Adrenal gland (tissue), 12 donors: Measurements from ENCODE around the gene MFSD2A. TPM values are rescaled to one million over a fixed set of nuclear protein-coding genes. Genes with fewer than 3 reads are reported as not detected.
"Not testable (repeated sequence)": the region's sequence is repeated elsewhere in the genome, so short reads cannot be mapped to it uniquely, and the experiment has no call there.

Experiments
- DNase-seq, 7 donors: peaks; one replicate each; pipeline ENCODE4 v3.0.0-alpha.2; 2019 to 2020
- H3K27ac ChIP-seq, 5 donors: fragments of 200-600 bp; sonication (generic) in 4 of 5; 1 replicate in 3 of 5; 2 replicates in 2 of 5; pipeline versions ENCODE4 v1.5.1 to v1.8.0; 2016 to 2020; ENCODE audit warnings: mild to moderate bottlenecking in 1 of 5
- H3K27me3 ChIP-seq: fragments of 200-600 bp; 2 replicates; pipeline ENCODE4 v1.8.0; 2021
- H3K36me3 ChIP-seq, 2 donors: fragments of 200-600 bp; replicated peaks in 1 of 2; 1 replicate in 1 of 2; 2 replicates in 1 of 2; pipeline versions ENCODE4 v1.5.1 to v1.8.0; 2018 to 2022
- H3K4me1 ChIP-seq, 2 donors: fragments of 200-600 bp; replicated peaks in 1 of 2; 1 replicate in 1 of 2; 2 replicates in 1 of 2; pipeline versions ENCODE4 v1.5.1 to v1.8.0; 2018 to 2021
- H3K4me3 ChIP-seq, 4 donors: fragments of 200-600 bp; sonication (generic) in 3 of 4; one replicate each; pipeline ENCODE4 v1.5.1; 2016 to 2018
- H3K9me3 ChIP-seq, 3 donors: fragments of 200-600 bp; sonication (generic) in 1 of 3; replicated peaks in 1 of 3; 1 replicate in 2 of 3; 2 replicates in 1 of 3; pipeline versions ENCODE4 v1.5.1 to v1.8.0; 2016 to 2021
- POLR2A ChIP-seq, 2 donors: fragments of 450-650 bp; IDR thresholded peaks; one replicate each; pipeline ENCODE4 v1.6.1; 2017; ENCODE audit warnings: antibody characterized with exemption in 2 of 2, mild to moderate bottlenecking in 2 of 2, moderate library complexity in 1 of 2
- WGBS, 4 donors: extraction: QIAGEN DNeasy Blood & Tissue Kit in 2 of 4; methylation state at CpG; one replicate each; pipeline versions ENCODE4 v1.1.5 to v1.1.7; 2013 to 2017; 5-methylcytosine and 5-hydroxymethylcytosine counted together
- intact Hi-C, 2 donors: fragments of 100-400 bp; cut with DNase I; formaldehyde crosslinking; loops; one replicate each; pipeline versions ENCODE4 v1.14.1 to v1.15.0; 2022 to 2023
- polyA plus RNA-seq, 3 donors: library from polyadenylated mRNA; stranded (reverse); fragments of 200-250 nt in 2 of 3; fragments of 350-450 nt in 1 of 3; fragmentation: Illumina TruSeq in 1 of 3; extraction: RNeasy Lipid Tissue Mini Kit (QIAGEN cat#74804) in 1 of 3; gene quantifications; one replicate each; pipeline ENCODE4 v1.2.3, GENCODE V29; 2013 to 2014
- total RNA-seq, 9 donors: library from RNA; depleted of rRNA in 4 of 9; stranded (reverse); fragments of >200 nt in 4 of 9; fragments of 120-200 nt in 1 of 9; fragmentation: NEBNext Ultra II Directional in 1 of 9; extraction: Animal tissue kit (Norgen Biotek cat#: 25700) in 1 of 9; gene quantifications; one replicate each; pipeline versions ENCODE4 v1.1.0 to v1.2.4, GENCODE V29; 2013 to 2023
- TF ChIP-seq, protein P1 (sequence below), 6 experiments: fragments of 450-650 bp in 4 of 6; fragments of 200-600 bp in 2 of 6; sonication (generic) in 1 of 6; IDR thresholded peaks; 1 replicate in 5 of 6; 2 replicates in 1 of 6; pipeline versions ENCODE4 v1.5.1 to v1.8.0; 2016 to 2021; ENCODE audit warnings: antibody characterized with exemption in 6 of 6, mild to moderate bottlenecking in 2 of 6, moderate library complexity in 1 of 6
- donor health status: healthy with polysubstance abuse.
- donor health status: Bipolar disorder and iron deficiency.
- donor health status: DM: yes; HTN: yes; CAD: no.
- donor health status: DM: no; HTN: no; CAD: no.
- donor health status: DM: no; HTN: no; CAD: no.
- donor health status: DM: yes; HTN: yes; CAD: no.

The MFSD2A gene
- total and polyA plus RNA-seq, 12 donors = 0.17 to 3.2 (median 1.3) TPM

GRCh38 chr1:39979654-39980053 is 24.7 kb downstream of the MFSD2A start:
- 87 to 93% (median 91%) methylated on average over 4 of the region's 4 CpGs for WGBS, 4 donors
- no peak for DNase-seq
- no peaks in the 10 kb centered on the region for H3K27me3 ChIP-seq
- H3K36me3 ChIP-seq = no peaks in the 10 kb centered on the region
- TF ChIP-seq, protein P1, sequence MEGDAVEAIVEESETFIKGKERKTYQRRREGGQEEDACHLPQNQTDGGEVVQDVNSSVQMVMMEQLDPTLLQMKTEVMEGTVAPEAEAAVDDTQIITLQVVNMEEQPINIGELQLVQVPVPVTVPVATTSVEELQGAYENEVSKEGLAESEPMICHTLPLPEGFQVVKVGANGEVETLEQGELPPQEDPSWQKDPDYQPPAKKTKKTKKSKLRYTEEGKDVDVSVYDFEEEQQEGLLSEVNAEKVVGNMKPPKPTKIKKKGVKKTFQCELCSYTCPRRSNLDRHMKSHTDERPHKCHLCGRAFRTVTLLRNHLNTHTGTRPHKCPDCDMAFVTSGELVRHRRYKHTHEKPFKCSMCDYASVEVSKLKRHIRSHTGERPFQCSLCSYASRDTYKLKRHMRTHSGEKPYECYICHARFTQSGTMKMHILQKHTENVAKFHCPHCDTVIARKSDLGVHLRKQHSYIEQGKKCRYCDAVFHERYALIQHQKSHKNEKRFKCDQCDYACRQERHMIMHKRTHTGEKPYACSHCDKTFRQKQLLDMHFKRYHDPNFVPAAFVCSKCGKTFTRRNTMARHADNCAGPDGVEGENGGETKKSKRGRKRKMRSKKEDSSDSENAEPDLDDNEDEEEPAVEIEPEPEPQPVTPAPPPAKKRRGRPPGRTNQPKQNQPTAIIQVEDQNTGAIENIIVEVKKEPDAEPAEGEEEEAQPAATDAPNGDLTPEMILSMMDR (IDR thresholded peaks at IDR 0.05) = no peak
- no peak for TF ChIP-seq POLR2A (IDR thresholded peaks at IDR 0.05)
- H3K4me1 ChIP-seq = no peaks in the 10 kb centered on the region
- no peaks in the 10 kb centered on the region for H3K9me3 ChIP-seq
- intact Hi-C loops = no loop called here
- no peak overlapping the region for H3K4me3 ChIP-seq
- H3K27ac ChIP-seq = no peak overlapping the region

DNA sequence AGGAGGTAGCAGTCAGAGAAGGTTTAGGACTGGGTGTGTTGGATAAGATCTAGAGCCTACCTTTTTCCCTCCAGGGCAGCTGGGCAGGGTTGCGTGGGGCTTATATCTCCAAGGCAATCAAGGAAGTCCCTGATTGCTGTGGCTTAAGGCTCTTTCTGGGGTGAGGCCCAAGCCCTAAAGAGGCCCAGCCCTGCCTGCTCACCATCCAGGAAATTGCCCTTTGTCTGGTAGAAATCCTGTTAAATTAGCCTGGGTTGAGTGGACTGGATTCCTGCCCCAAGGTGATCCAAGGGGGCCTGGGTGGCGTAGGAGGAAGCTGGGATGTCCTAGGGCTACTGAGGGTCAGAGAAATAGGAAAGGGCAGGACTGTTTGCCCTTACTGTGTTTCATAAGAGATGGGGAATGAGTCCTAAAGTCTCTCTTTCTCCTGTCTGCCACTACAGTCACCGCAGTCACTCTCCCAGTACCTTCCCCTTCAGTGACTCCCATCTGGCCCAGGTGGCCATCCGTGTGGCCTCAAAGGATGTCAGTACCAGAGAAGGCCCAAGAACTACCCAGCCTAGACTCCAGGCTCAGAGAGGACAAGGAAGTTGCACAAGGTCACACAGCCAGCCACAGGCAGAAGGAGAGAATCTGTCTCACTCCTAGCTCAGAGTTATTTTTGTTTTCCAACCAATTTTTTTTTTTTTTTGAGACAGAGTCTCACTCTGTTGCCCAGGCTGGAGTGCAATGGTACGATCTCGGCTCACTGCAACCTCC is 25.8 kb downstream of the MFSD2A start:
- intact Hi-C loops = no loop called here
- Histone ChIP-seq H3K27me3 (no peaks in the 10 kb centered on the region), H3K4me1 (no peaks in the 10 kb centered on the region), H3K27ac (no peak overlapping the region), H3K4me3 (no peak overlapping the region), H3K9me3 (no peaks in the 10 kb centered on the region), H3K36me3 (no peaks in the 10 kb centered on the region)
- DNase-seq = no peak
- TF ChIP-seq, protein P1 (IDR thresholded peaks at IDR 0.05) = no peak
- no peak for TF ChIP-seq POLR2A (IDR thresholded peaks at IDR 0.05)
- WGBS, 4 donors = 86 to 90% (median 88%) methylated on average over 6 of the region's 6 CpGs

DNA sequence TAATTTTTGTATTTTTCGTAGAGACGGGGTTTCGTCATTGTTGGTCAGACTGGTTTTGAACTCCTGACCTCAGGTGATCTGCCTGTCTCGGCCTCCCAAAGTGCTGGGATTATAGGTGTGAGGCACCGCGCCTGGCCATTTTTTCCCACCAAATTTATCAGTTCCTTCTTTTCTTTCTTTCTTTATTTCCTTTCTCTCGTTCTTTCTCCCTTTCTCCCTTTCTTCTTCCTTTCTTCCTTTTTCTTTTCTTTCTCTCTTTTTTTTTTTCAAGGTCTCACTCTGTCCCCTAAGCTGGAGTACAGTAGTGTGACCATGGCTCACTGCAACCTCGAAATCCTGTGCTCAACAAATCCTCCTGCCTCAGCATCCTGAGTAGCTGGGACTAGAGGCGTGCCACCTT is 26.4 kb downstream of the MFSD2A start:
- Histone ChIP-seq H3K9me3 (no peaks in the 10 kb centered on the region), H3K27ac (no peak overlapping the region), H3K36me3 (no peaks in the 10 kb centered on the region), H3K4me3 (no peak overlapping the region), H3K4me1 (no peaks in the 10 kb centered on the region), H3K27me3 (no peaks in the 10 kb centered on the region)
- TF ChIP-seq POLR2A (IDR thresholded peaks at IDR 0.05) = no peak
- TF ChIP-seq, protein P1 (IDR thresholded peaks at IDR 0.05) = no peak
- DNase-seq = no peak
- intact Hi-C loops = no loop called here
- 82 to 93% (median 85%) methylated on average over 9 of the region's 9 CpGs for WGBS, 4 donors

DNA sequence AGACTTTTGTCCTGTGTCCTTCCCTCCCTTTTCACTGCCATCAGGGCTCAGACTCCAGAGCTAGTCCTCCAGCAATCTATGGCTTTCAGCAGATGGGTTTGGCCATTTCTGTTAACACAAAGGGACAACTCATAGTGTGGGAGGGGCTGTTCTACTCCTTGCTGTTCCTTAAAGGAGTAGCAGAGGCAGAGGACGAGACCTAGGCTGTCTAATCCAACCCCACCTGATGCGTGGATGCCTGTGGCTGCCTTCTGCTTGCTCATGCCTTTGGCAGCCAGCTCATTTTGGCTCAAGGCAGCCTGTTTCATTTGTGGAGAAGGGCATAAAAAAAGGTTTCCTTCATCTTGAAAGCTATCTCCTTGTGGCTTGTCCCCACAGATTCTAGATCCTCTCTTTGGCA is 27.0 kb downstream of the MFSD2A start:
- H3K27me3 ChIP-seq = no peaks in the 10 kb centered on the region
- H3K9me3 ChIP-seq = no peaks in the 10 kb centered on the region
- no peaks in the 10 kb centered on the region for H3K36me3 ChIP-seq
- no peaks in the 10 kb centered on the region for H3K4me1 ChIP-seq
- TF ChIP-seq POLR2A (IDR thresholded peaks at IDR 0.05) = no peak
- TF ChIP-seq, protein P1 (IDR thresholded peaks at IDR 0.05) = no peak
- intact Hi-C loops = no loop called here
- no peak overlapping the region for H3K4me3 ChIP-seq
- DNase-seq = no peak
- H3K27ac ChIP-seq = no peak overlapping the region
- WGBS, 4 donors = 59 to 76% (median 72%) methylated on average over 2 of the region's 2 CpGs

DNA sequence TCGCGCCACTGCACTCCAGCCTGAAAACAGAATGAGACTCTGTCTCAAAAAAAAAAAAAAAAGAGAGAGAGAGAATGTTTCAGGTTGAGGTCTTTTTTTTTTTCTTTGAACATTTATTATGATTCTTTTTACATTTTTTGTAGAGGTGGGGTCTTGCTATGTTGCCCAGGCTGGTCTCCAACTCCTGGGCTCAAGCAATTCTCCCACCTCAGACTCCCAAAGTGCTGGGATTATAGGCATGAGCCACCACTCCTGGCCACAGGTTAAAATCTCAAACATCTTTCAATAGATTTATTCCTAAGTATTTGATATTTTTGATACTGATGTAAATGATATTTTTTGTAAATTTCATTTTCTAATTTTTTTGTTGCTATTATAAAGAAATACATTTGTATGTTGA is 29.5 kb downstream of the MFSD2A start:
- H3K4me1 ChIP-seq, H3K9me3 ChIP-seq, intact Hi-C loops, H3K36me3 ChIP-seq, H3K4me3 ChIP-seq, DNase-seq, H3K27ac ChIP-seq, H3K27me3 ChIP-seq: not testable (repeated sequence)
- 97 to 100% (median 100%) methylated on average over 2 of the region's 2 CpGs for WGBS, 4 donors
